Effector memory CD8-positive, alpha-beta T cell (primary cell): Measurements from ENCODE around the gene JAG1.

Experiments
- ATAC-seq: fragments of 150-1000 bp; cut with Tn5 transposase; replicated peaks from 2 replicates; pipeline ENCODE4 v1.10.0; 2021; ENCODE audit warnings: mild to moderate bottlenecking, moderate library complexity
- DNase-seq, 3 experiments: peaks; one replicate each; pipeline ENCODE4 v3.0.0; 2021
- H3K27ac Mint-ChIP-seq, 2 donors: one replicate each; pipeline ENCODE4 v1.8.0; 2022; ENCODE audit warnings: mild to moderate bottlenecking in 2 of 2, mixed read lengths in 2 of 2, moderate library complexity in 2 of 2
- H3K27me3 Mint-ChIP-seq, 2 donors: one replicate each; pipeline ENCODE4 v1.8.0; 2022; ENCODE audit warnings: mixed read lengths in 2 of 2
- H3K36me3 Mint-ChIP-seq: one replicate; pipeline ENCODE4 v1.8.0; 2022; ENCODE audit warnings: mild to moderate bottlenecking, moderate library complexity, mixed read lengths; ENCODE audit not compliant: insufficient read depth
- H3K4me1 Mint-ChIP-seq, 2 donors: one replicate each; pipeline ENCODE4 v1.8.0; 2022; ENCODE audit warnings: low read depth in 2 of 2, mixed read lengths in 2 of 2
- H3K4me3 Mint-ChIP-seq, 2 donors: one replicate each; pipeline ENCODE4 v1.8.0; 2022; ENCODE audit warnings: mild to moderate bottlenecking in 2 of 2, mixed read lengths in 2 of 2, moderate library complexity in 2 of 2
- H3K9me3 Mint-ChIP-seq, 2 donors: one replicate each; pipeline ENCODE4 v1.8.0; 2022; ENCODE audit warnings: mixed read lengths in 2 of 2

JAG1 gene

GRCh38 chr20:10709916-10710315, 36.1 kb upstream of the JAG1 start:
- no peak overlapping the region for H3K4me3 Mint-ChIP-seq
- DNase-seq (no peak), ATAC-seq (no peak)
- H3K4me1 Mint-ChIP-seq = no peaks in the 10 kb centered on the region
- H3K27ac Mint-ChIP-seq = no peak overlapping the region
- H3K27me3 Mint-ChIP-seq = peaks cover 15 to 24% of the 10 kb centered on the region in 2 donors
- peaks cover 0 to 6% of the 10 kb centered on the region in 2 donors for H3K9me3 Mint-ChIP-seq
- H3K36me3 Mint-ChIP-seq = no peaks in the 10 kb centered on the region

- DNase-seq = no peak
Measured at GRCh38 chr20:10708351-10709185, 34.8 kb upstream of the JAG1 start.

GRCh38 chr20:10707791-10708190, 34.0 kb upstream of the JAG1 start:
- Mint-ChIP-seq H3K4me1 (no peaks in the 10 kb centered on the region), H3K4me3 (no peak overlapping the region), H3K27me3 (peaks cover 17 to 18% of the 10 kb centered on the region in 2 donors), H3K27ac (no peak overlapping the region), H3K36me3 (no peaks in the 10 kb centered on the region), H3K9me3 (peaks cover 2 to 13% of the 10 kb centered on the region in 2 donors)
- DNase-seq = no peak
- no peak for ATAC-seq

More at GRCh38 chr20:10708351-10709185, 34.8 kb upstream of the JAG1 start:
- Mint-ChIP-seq H3K4me3 (no peak overlapping the region), H3K27ac (no peak overlapping the region), H3K27me3 (peaks cover 12 to 18% of the 10 kb centered on the region in 2 donors), H3K4me1 (no peaks in the 10 kb centered on the region), H3K9me3 (peaks cover 2 to 13% of the 10 kb centered on the region in 2 donors), H3K36me3 (no peaks in the 10 kb centered on the region)
- no peak for ATAC-seq

- H3K36me3 Mint-ChIP-seq = no peaks in the 10 kb centered on the region
- H3K4me1 Mint-ChIP-seq = no peaks in the 10 kb centered on the region
Measured at GRCh38 chr20:10707068-10707467, 33.3 kb upstream of the JAG1 start.

GRCh38 chr20:10706460-10706811, 32.6 kb upstream of the JAG1 start:
- ATAC-seq (no peak), DNase-seq (no peak)
- Mint-ChIP-seq H3K27me3 (peaks cover 17 to 18% of the 10 kb centered on the region in 2 donors), H3K9me3 (peaks cover 2 to 13% of the 10 kb centered on the region in 2 donors), H3K4me3 (no peak overlapping the region), H3K36me3 (no peaks in the 10 kb centered on the region), H3K27ac (no peak overlapping the region), H3K4me1 (no peaks in the 10 kb centered on the region)

More at GRCh38 chr20:10707068-10707467, 33.3 kb upstream of the JAG1 start:
- Mint-ChIP-seq H3K27ac (no peak overlapping the region), H3K9me3 (peaks cover 2 to 13% of the 10 kb centered on the region in 2 donors), H3K27me3 (peaks cover 17 to 18% of the 10 kb centered on the region in 2 donors), H3K4me3 (no peak overlapping the region)
- no peak for DNase-seq
- no peak for ATAC-seq

- H3K9me3 Mint-ChIP-seq = peaks cover 2 to 13% of the 10 kb centered on the region in 2 donors
- no peaks in the 10 kb centered on the region for H3K36me3 Mint-ChIP-seq
- H3K27me3 Mint-ChIP-seq = peaks cover 17 to 18% of the 10 kb centered on the region in 2 donors
- no peaks in the 10 kb centered on the region for H3K4me1 Mint-ChIP-seq
- no peak for DNase-seq
- H3K4me3 Mint-ChIP-seq = no peak overlapping the region
- no peak overlapping the region for H3K27ac Mint-ChIP-seq
- no peak for ATAC-seq
Measured at GRCh38 chr20:10705801-10706459, 32.1 kb upstream of the JAG1 start.

- H3K4me1 Mint-ChIP-seq = no peaks in the 10 kb centered on the region
- no peaks in the 10 kb centered on the region for H3K36me3 Mint-ChIP-seq
- no peak overlapping the region for H3K27ac Mint-ChIP-seq
- ATAC-seq (no peak), DNase-seq (no peak)
- peaks cover 4 to 13% of the 10 kb centered on the region in 2 donors for H3K9me3 Mint-ChIP-seq
- peaks cover 25 to 30% of the 10 kb centered on the region in 2 donors for H3K27me3 Mint-ChIP-seq
- H3K4me3 Mint-ChIP-seq = no peak overlapping the region
Measured at GRCh38 chr20:10701607-10702006, 27.8 kb upstream of the JAG1 start.

- H3K9me3 Mint-ChIP-seq = peaks cover 4 to 7% of the 10 kb centered on the region in 2 donors
- DNase-seq = no peak
- H3K36me3 Mint-ChIP-seq = no peaks in the 10 kb centered on the region
- no peaks in the 10 kb centered on the region for H3K4me1 Mint-ChIP-seq
- H3K27ac Mint-ChIP-seq = no peak overlapping the region
- H3K4me3 Mint-ChIP-seq = no peak overlapping the region
- peaks cover 28 to 29% of the 10 kb centered on the region in 2 donors for H3K27me3 Mint-ChIP-seq
- no peak for ATAC-seq
Measured at GRCh38 chr20:10699941-10700340, 26.1 kb upstream of the JAG1 start.

GRCh38 chr20:10699489-10699888, 25.7 kb upstream of the JAG1 start:
- H3K27me3 Mint-ChIP-seq = peaks cover 29 to 30% of the 10 kb centered on the region in 2 donors

GRCh38 chr20:10696650-10697049, 22.9 kb upstream of the JAG1 start:
- H3K4me3 Mint-ChIP-seq = no peak overlapping the region
- DNase-seq (no peak), ATAC-seq (no peak)
- H3K27ac Mint-ChIP-seq = no peak overlapping the region
- H3K27me3 Mint-ChIP-seq = peaks cover 26 to 38% of the 10 kb centered on the region in 2 donors
- H3K9me3 Mint-ChIP-seq = peaks cover 0 to 2% of the 10 kb centered on the region in 2 donors
- H3K36me3 Mint-ChIP-seq = peaks cover 2% of the 10 kb centered on the region
- no peaks in the 10 kb centered on the region for H3K4me1 Mint-ChIP-seq

More at GRCh38 chr20:10699489-10699888, 25.7 kb upstream of the JAG1 start:
- Mint-ChIP-seq H3K4me3 (no peak overlapping the region), H3K27ac (no peak overlapping the region), H3K4me1 (no peaks in the 10 kb centered on the region), H3K9me3 (peaks cover 4 to 7% of the 10 kb centered on the region in 2 donors), H3K36me3 (no peaks in the 10 kb centered on the region)
- ATAC-seq = no peak
- no peak for DNase-seq

- no peaks in the 10 kb centered on the region for H3K4me1 Mint-ChIP-seq
- peaks cover 41 to 63% of the 10 kb centered on the region in 2 donors for H3K27me3 Mint-ChIP-seq
- no peak for ATAC-seq
- peaks cover 2% of the 10 kb centered on the region for H3K36me3 Mint-ChIP-seq
- H3K4me3 Mint-ChIP-seq = no peak overlapping the region
- no peak for DNase-seq
- H3K9me3 Mint-ChIP-seq = no peaks in the 10 kb centered on the region
- no peak overlapping the region for H3K27ac Mint-ChIP-seq
Measured at GRCh38 chr20:10689385-10689784, 15.6 kb upstream of the JAG1 start.

- ATAC-seq = no peak
- H3K27ac Mint-ChIP-seq = no peak overlapping the region
- peaks cover 36 to 59% of the 10 kb centered on the region in 2 donors for H3K27me3 Mint-ChIP-seq
Measured at GRCh38 chr20:10687895-10688294, 14.1 kb upstream of the JAG1 start.

GRCh38 chr20:10686356-10687133, 12.7 kb upstream of the JAG1 start:
- H3K36me3 Mint-ChIP-seq = no peaks in the 10 kb centered on the region
- no peaks in the 10 kb centered on the region for H3K4me1 Mint-ChIP-seq
- peaks cover 36 to 62% of the 10 kb centered on the region in 2 donors for H3K27me3 Mint-ChIP-seq
- H3K4me3 Mint-ChIP-seq = no peak overlapping the region
- H3K9me3 Mint-ChIP-seq = no peaks in the 10 kb centered on the region
- H3K27ac Mint-ChIP-seq = no peak overlapping the region
- no peak for DNase-seq
- no peak for ATAC-seq

More at GRCh38 chr20:10687895-10688294, 14.1 kb upstream of the JAG1 start:
- no peak overlapping the region for H3K4me3 Mint-ChIP-seq
- peaks cover 2% of the 10 kb centered on the region for H3K36me3 Mint-ChIP-seq
- no peaks in the 10 kb centered on the region for H3K9me3 Mint-ChIP-seq
- DNase-seq = no peak
- H3K4me1 Mint-ChIP-seq = no peaks in the 10 kb centered on the region
